Stimulated activated naive CD8-positive, alpha-beta T cell treated with anti-CD3 and anti-CD28 coated beads, Interleukin-15, Interleukin-2, amounts not matched to agents 100 U/mL and 50 U/mL, for 24 hours (primary cell): ENCODE results near the gene PRAMEF5.
"Not testable (repeated sequence)": the region's sequence is repeated elsewhere in the genome, so short reads cannot be mapped to it uniquely, and the experiment has no call there.

Experiments used
- ATAC-seq: fragments of 150-1000 bp; cut with Tn5 transposase; one replicate; pipeline ENCODE4 v1.10.0; 2021
- DNase-seq: peaks from one replicate; pipeline ENCODE4 v3.0.0; 2021

The PRAMEF5 gene

DNA sequence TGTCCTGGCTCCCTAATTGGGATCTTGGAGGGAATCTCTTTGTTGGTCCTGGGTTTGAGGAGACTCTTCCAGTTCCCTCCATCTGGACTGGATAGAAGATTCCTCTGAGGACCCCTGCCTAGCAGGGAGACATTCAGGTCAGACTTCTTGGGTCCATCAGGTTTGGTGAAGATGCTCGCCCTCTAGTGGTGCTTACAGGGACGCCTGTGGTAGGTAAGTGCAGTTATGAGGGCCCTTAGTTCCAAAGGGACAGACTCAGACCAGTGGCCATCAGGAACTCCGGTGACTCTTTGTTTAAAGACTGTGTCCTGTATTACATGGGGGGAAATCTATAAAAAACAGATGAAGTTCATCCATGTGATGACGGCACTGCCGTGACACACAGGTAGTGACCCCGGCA lies 23.0 kb downstream of the PRAMEF5 start:
- not testable (repeated sequence) for DNase-seq

DNA sequence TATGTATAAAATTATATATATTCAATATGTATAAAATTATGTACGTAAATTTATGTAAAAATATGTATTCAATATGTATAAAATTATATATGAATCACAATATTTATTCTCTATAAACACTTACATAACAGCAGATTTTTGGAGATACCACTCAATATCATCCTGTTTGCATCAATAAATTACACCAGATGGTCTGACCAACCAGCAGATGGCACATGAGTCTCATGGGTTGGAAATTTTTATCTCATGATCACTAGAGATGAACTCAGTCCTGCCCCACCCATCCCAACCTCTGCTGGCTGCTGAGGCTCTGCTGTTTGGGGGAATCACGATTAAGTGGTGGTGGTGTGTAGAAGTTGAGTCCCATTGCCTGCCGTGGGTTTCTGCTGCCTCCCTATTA lies 25.6 kb downstream of the PRAMEF5 start:
- DNase-seq, ATAC-seq: not testable (repeated sequence)

More for the DNA sequence above, 23.0 kb downstream of the PRAMEF5 start:
- not testable (repeated sequence) for ATAC-seq

DNA sequence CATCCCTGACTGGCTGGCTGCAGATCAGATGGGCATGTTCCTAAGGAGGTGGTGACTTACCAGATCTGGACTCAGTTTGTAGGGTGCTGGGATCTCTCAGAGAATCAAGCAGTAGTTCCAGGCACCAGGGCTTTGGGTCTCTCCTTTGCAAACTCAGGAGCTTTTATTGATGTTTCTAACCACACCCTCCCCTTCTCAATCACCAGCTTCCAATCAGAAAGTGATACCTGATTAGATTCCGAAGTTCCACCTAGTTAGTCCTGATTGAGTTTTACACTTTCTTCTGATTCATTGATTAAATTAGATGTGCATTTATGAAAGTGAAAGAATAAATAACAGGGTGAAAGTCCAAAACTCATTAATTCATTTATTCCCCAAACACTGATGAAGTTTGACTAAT lies 31.0 kb downstream of the PRAMEF5 start, which contains the start of gene PRAMEF8:
Gene PRAMEF8 (minus strand): TSS at position 101 of the 400 bp plus-strand sequence. CDS start 1,046 bp downstream, outside the sequence.
- not testable (repeated sequence) for ATAC-seq

DNA sequence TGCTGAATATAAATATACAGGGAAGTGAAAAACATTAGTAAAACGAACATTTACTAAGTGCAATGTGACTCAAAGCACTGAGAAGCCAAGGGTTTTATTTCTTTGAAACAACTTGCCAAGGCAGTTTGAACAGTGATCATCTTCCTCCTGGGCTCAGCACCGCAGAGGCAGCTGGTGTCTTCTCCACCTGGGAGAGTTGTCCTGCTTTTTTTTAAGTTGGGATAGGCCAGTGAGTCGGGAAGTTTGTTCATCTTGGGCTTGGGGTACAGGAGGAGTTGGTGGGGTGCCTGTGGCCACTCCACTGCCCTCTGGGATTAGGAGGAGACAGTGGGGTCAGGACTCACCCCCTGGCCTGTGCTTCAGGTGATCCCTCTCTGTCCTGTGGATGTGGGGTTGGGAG lies 35.0 kb downstream of the PRAMEF5 start:
- ATAC-seq, DNase-seq: not testable (repeated sequence)

More for the DNA sequence above, 31.0 kb downstream of the PRAMEF5 start, which contains the start of gene PRAMEF8:
- not testable (repeated sequence) for DNase-seq

DNA sequence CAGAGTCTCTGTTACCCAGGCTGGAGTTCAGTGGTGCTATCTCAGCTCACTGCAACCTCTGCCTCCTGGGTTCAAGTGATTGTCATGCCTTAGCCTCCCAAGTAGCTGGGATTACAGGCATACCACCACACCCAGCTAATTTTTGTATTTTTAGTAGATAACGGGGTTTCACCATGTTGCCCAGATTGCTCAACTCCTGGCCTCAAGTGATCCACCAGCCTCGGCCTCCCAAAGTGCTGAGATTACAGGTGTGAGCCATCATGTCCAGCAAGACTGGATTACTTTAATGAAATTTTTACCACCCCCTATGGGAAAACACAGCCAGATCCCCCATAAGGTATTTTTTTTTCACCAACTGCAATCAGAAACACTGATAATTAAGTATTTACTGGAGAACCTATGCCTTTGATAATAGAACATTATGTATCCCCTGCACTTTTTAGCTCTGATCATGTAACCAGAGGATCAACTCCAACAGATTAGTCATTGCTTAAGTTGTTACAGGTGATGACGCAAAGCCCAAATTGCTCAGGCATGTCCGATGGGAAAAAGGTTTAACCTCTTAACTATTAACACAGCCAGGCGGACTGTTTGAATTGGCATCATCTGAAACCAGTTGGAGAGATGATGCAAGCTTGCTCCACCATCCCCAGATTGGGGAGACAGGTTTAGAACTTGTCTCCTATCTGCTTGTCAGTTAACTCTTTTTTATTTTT lies 43.4 kb downstream of the PRAMEF5 start:
- DNase-seq, ATAC-seq: not testable (repeated sequence)

DNA sequence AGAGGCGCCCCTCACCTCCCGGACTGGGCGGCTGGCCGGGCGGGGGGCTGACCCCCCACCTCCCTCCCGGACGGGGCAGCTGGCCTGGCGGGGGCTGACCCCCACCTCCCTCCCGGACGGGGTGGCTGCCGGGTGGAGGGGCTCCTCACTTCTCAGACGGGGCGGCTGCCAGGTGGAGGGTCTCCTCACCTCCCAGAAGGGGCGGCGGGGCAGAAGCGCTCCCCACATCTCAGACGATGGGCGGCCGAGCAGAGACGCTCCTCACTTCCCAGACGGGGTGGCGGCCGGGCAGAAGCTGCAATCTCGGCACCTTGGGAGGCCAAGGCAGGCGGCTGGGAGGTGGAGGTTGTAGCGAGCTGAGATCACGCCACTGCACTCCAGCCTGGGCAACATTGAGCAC lies 44.7 kb downstream of the PRAMEF5 start:
- DNase-seq = not testable (repeated sequence)

DNA sequence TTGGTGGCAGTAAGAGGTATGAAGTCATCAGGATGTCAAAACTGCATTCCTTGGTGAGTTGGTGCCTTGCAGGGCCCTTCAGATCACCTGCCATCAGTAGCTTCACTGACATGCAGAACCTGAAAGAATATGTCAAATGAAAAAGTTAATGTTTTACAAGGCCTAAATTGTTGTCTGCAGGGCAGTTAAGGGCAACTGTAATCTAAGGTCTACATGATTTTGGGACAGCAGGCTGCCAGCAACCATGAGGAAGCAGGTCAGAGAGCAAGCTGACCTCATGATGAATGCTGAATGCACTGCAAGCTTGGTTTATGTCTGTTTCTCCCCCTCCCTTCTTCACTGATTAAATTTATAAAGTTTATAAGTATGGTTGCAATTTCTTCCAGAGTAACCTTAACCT lies 48.2 kb downstream of the PRAMEF5 start:
- ATAC-seq, DNase-seq: not testable (repeated sequence)

More for the DNA sequence above, 44.7 kb downstream of the PRAMEF5 start:
- ATAC-seq = not testable (repeated sequence)

DNA sequence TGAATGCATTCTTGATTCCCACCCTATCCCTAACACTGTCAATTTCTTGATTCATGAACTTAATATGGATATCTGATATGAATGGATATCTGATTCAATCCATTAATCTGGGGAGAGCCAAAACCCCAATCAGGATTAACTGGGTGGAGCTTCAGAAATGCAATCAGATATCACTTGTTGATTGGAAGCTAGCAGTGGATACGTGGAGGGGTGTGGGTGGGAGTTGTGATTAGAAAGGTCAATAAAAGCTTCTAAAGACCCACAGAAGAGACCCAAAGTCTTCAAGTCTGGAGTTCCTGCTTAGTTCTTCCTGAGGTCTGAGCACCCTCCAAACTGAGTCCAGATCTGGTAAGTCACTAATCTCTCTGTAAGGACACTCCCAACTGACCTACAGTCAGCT lies 49.2 kb downstream of the PRAMEF5 start, which contains the start of gene PRAMEF33:
Gene PRAMEF33 (plus strand): TSS at position 301 of the 400 bp plus-strand sequence. CDS start 2,416 bp downstream, outside the sequence.
- not testable (repeated sequence) for ATAC-seq, DNase-seq
